ENCODE data around the gene UFSP1.

DNA sequence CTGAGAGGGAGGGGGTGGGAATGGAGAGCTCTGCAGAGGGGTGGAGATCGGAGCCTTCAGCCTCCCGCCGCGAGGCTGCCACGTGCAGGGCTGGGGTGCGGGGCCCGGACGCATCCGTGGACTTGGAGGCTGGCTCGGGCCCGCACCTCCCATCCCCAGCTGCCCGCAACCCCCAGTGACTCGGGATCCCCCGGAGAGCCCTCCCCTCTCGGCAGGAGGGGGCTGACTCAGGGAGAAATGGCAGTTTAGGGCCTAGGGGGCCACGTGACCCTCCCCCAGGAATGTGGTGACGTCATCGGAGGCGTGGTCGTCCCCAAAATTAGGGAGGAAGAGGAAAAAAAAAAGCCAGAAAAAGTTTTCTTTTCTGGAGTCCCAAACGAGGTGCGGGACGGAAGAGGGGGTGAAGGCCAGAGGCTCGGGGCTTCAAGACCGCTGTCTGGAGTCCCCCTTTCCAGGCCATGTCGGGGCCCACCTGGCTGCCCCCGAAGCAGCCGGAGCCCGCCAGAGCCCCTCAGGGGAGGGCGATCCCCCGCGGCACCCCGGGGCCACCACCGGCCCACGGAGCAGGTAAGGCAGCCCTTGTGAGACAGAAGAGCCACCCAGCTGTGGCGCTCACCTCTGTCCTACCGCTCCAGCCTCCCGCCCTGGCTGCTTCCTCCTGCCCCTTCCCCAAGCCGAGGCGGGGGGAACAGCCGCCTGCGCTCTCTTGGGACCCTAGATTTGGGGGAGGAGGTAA is 22.3 kb downstream of the UFSP1 start, which contains the start of gene TRIP6:
- TF ChIP-seq, protein P1, sequence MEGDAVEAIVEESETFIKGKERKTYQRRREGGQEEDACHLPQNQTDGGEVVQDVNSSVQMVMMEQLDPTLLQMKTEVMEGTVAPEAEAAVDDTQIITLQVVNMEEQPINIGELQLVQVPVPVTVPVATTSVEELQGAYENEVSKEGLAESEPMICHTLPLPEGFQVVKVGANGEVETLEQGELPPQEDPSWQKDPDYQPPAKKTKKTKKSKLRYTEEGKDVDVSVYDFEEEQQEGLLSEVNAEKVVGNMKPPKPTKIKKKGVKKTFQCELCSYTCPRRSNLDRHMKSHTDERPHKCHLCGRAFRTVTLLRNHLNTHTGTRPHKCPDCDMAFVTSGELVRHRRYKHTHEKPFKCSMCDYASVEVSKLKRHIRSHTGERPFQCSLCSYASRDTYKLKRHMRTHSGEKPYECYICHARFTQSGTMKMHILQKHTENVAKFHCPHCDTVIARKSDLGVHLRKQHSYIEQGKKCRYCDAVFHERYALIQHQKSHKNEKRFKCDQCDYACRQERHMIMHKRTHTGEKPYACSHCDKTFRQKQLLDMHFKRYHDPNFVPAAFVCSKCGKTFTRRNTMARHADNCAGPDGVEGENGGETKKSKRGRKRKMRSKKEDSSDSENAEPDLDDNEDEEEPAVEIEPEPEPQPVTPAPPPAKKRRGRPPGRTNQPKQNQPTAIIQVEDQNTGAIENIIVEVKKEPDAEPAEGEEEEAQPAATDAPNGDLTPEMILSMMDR (IDR thresholded peaks at IDR 0.05; ENCODE audit: low read depth, low read length): no peak
- TF ChIP-seq POLR2A (IDR thresholded peaks at IDR 0.05; ENCODE audit: extremely low read depth, insufficient read length) (peak; percentile 75), MAX (IDR thresholded peaks at IDR 0.05; ENCODE audit: low read depth, low read length) (peak; percentile 98), MYC (IDR thresholded peaks at IDR 0.05; ENCODE audit: low read depth, low read length) (peak; percentile 100)
